HEK293T (cell line): ENCODE results near the gene VSX2.

Source experiments
- ARNT ChIP-seq: fragments of 450-650 bp; IDR thresholded peaks from 2 replicates; pipeline ENCODE4 v1.6.1; 2017; ENCODE audit warnings: mild to moderate bottlenecking
- BHLHE40 ChIP-seq: fragments of 450-650 bp; IDR thresholded peaks from 2 replicates; pipeline ENCODE4 v1.6.1; 2016; ENCODE audit warnings: mild to moderate bottlenecking, moderate library complexity, borderline replicate concordance
- CTBP1 ChIP-seq: fragments of 450-650 bp; IDR thresholded peaks from 2 replicates; pipeline ENCODE4 v1.6.1; 2016; ENCODE audit warnings: borderline replicate concordance
- FOXA1 ChIP-seq: fragments of 450-650 bp; IDR thresholded peaks from 2 replicates; pipeline ENCODE4 v1.6.1; 2016; ENCODE audit warnings: mild to moderate bottlenecking
- FOXK2 ChIP-seq: fragments of 450-650 bp; IDR thresholded peaks from 2 replicates; pipeline ENCODE4 v1.6.1; 2016; ENCODE audit warnings: mild to moderate bottlenecking
- FOXM1 ChIP-seq: fragments of 450-650 bp; IDR thresholded peaks from 2 replicates; pipeline ENCODE4 v1.6.1; 2017; ENCODE audit warnings: mild to moderate bottlenecking, borderline replicate concordance
- L3MBTL2 ChIP-seq: fragments of 450-650 bp; conservative IDR thresholded peaks from 2 replicates; pipeline ENCODE4 v1.6.1; 2016; ENCODE audit warnings: mild to moderate bottlenecking
- LEF1 ChIP-seq: fragments of 450-650 bp; IDR thresholded peaks from 2 replicates; pipeline ENCODE4 v1.6.1; 2017; ENCODE audit warnings: mild to moderate bottlenecking, borderline replicate concordance
- NFRKB ChIP-seq: fragments of 450-650 bp; IDR thresholded peaks from 2 replicates; pipeline ENCODE4 v1.6.1; 2016; ENCODE audit warnings: mild to moderate bottlenecking, moderate library complexity
- PKNOX1 ChIP-seq: fragments of 450-650 bp; IDR thresholded peaks from 2 replicates; pipeline ENCODE4 v1.6.1; 2016
- SP1 ChIP-seq: fragments of 450-650 bp; IDR thresholded peaks from 2 replicates; pipeline ENCODE4 v1.6.1; 2017
- SUZ12 ChIP-seq: fragments of 450-650 bp; IDR thresholded peaks from 2 replicates; pipeline ENCODE4 v1.6.1; 2016; ENCODE audit warnings: mild to moderate bottlenecking
- TARDBP ChIP-seq: fragments of 450-650 bp; IDR thresholded peaks from 2 replicates; pipeline ENCODE4 v1.6.1; 2016
- ZNF384 ChIP-seq: fragments of 450-650 bp; IDR thresholded peaks from 2 replicates; pipeline ENCODE4 v1.6.1; 2016

- TF ChIP-seq SP1 (no peak), LEF1 (no peak), TARDBP (no peak), PKNOX1 (no peak), BHLHE40 (no peak), SUZ12 (no peak), ZNF384 (no peak), FOXM1 (no peak), ARNT (no peak), FOXK2 (no peak), L3MBTL2 (no peak), NFRKB (no peak), CTBP1 (no peak), FOXA1 (no peak)
Measured at GRCh38 chr14:74195623-74196022, 43.6 kb upstream of the VSX2 start.
